ENCODE results near the gene SSR1. TPM values are rescaled to one million over a fixed set of nuclear protein-coding genes. Genes with fewer than 3 reads are reported as not detected.

SSR1 gene
- total RNA-seq, 2 experiments from 2014 or later = 49.6 to 55.1 TPM

GRCh38 chr6:7332090-7332745, 19.2 kb upstream of the SSR1 start:
- H3K9me3 Mint-ChIP-seq = no peaks in the 10 kb centered on the region
- no peak for ATAC-seq (ENCODE audit: poor library complexity)
- TF ChIP-seq CTCF (IDR thresholded peaks at IDR 0.05) = no peak
- H3K27me3 ChIP-seq (ENCODE audit: control insufficient read depth in 1 of 2, insufficient read depth in 2 of 2, low read length in 2 of 2) = no peaks in the 10 kb centered on the region
- H3K27ac Mint-ChIP-seq = no peak overlapping the region
- no peaks in the 10 kb centered on the region for H3K4me1 Mint-ChIP-seq (ENCODE audit: low read depth)
- H3K4me1 ChIP-seq (ENCODE audit: insufficient read depth, low read length) = no peaks in the 10 kb centered on the region
- no peaks in the 10 kb centered on the region for H3K36me3 Mint-ChIP-seq (ENCODE audit: low read depth)
- peaks cover 14% of the 10 kb centered on the region for H3K27me3 Mint-ChIP-seq
- POLR2A ChIA-PET = interaction anchor here (0.7 kb wide), 1 partner anchor 9 kb away, joined by 3 read pairs; no protein-coding TSS in a partner anchor
- H3K36me3 ChIP-seq (ENCODE audit: insufficient read depth, low read length) = no peaks in the 10 kb centered on the region
- H3K9me3 ChIP-seq (ENCODE audit: control insufficient read depth in 1 of 2, insufficient read depth in 1 of 2, low read length in 2 of 2) = no peaks in the 10 kb centered on the region
- H3K4me3 Mint-ChIP-seq = no peak overlapping the region
- no peak overlapping the region for H3K27ac ChIP-seq (ENCODE audit: low read depth in 1 of 2, low read length in 2 of 2)
- peak in 2 of 14 experiments; percentile 11 to 22 for DNase-seq
- CTCF ChIA-PET = interaction anchor here (0.6 kb wide), 1 partner anchor 266 kb away, joined by 3 read pairs; no protein-coding TSS in a partner anchor
- intact Hi-C loops (cut with DNase I, micrococcal nuclease) = no loop called here
- H3K4me3 ChIP-seq (ENCODE audit: low read length) = no peak overlapping the region

GRCh38 chr6:7331452-7331851, 18.5 kb upstream of the SSR1 start:
- Histone ChIP-seq H3K4me1 (ENCODE audit: insufficient read depth, low read length) (no peaks in the 10 kb centered on the region), H3K9me3 (ENCODE audit: control insufficient read depth in 1 of 2, insufficient read depth in 1 of 2, low read length in 2 of 2) (no peaks in the 10 kb centered on the region), H3K27me3 (ENCODE audit: control insufficient read depth in 1 of 2, insufficient read depth in 2 of 2, low read length in 2 of 2) (no peaks in the 10 kb centered on the region), H3K4me3 (ENCODE audit: low read length) (no peak overlapping the region), H3K27ac (ENCODE audit: low read depth in 1 of 2, low read length in 2 of 2) (no peak overlapping the region), H3K36me3 (ENCODE audit: insufficient read depth, low read length) (no peaks in the 10 kb centered on the region)
- H3K4me3 Mint-ChIP-seq = no peak overlapping the region
- peaks cover 14% of the 10 kb centered on the region for H3K27me3 Mint-ChIP-seq
- TF ChIP-seq CTCF (IDR thresholded peaks at IDR 0.05) = no peak
- CTCF ChIA-PET = no interaction called here
- POLR2A ChIA-PET = interaction anchor here (0.7 kb wide), 1 partner anchor 10 kb away, joined by 3 read pairs; no protein-coding TSS in a partner anchor
- H3K4me1 Mint-ChIP-seq (ENCODE audit: low read depth) = no peaks in the 10 kb centered on the region
- ATAC-seq (ENCODE audit: poor library complexity) (no peak), DNase-seq (no peak)
- intact Hi-C loops (cut with DNase I, micrococcal nuclease) = no loop called here
- no peaks in the 10 kb centered on the region for H3K9me3 Mint-ChIP-seq
- no peak overlapping the region for H3K27ac Mint-ChIP-seq
- no peaks in the 10 kb centered on the region for H3K36me3 Mint-ChIP-seq (ENCODE audit: low read depth)

DNA sequence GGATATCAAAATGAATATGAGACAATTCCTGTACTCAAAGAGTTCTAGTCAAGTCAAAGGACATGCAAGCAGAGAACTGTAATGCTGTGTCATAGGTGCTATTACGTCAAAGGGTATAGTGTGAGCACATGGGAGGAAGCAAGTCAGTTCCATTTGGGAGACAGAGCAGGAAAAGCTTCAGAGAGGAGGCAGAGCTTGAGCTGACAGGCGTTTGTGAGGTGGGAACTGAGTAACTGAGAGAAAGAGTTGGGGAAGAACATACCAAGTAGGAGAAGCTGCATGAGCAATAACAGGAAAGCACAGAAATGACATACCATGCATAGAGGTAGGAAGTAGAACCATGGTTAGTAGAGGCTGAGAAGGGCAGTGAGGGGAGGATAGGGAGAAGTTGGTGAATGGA, 15.2 kb upstream of the SSR1 start:
- TF ChIP-seq CTCF (IDR thresholded peaks at IDR 0.05) = no peak
- DNase-seq = peak in 2 of 14 experiments; percentile 21 to 23
- Mint-ChIP-seq H3K36me3 (ENCODE audit: low read depth) (no peaks in the 10 kb centered on the region), H3K9me3 (no peaks in the 10 kb centered on the region), H3K27me3 (peaks cover 28% of the 10 kb centered on the region), H3K4me3 (no peak overlapping the region), H3K27ac (no peak overlapping the region), H3K4me1 (ENCODE audit: low read depth) (no peaks in the 10 kb centered on the region)
- H3K9me3 ChIP-seq (ENCODE audit: control insufficient read depth in 1 of 2, insufficient read depth in 1 of 2, low read length in 2 of 2) = no peaks in the 10 kb centered on the region
- no peaks in the 10 kb centered on the region for H3K27me3 ChIP-seq (ENCODE audit: control insufficient read depth in 1 of 2, insufficient read depth in 2 of 2, low read length in 2 of 2)
- ChIA-PET CTCF (no interaction called here), POLR2A (no interaction called here)
- H3K36me3 ChIP-seq (ENCODE audit: insufficient read depth, low read length) = no peaks in the 10 kb centered on the region
- H3K4me1 ChIP-seq (ENCODE audit: insufficient read depth, low read length) = no peaks in the 10 kb centered on the region
- H3K27ac ChIP-seq (ENCODE audit: low read depth in 1 of 2, low read length in 2 of 2) = no peak overlapping the region
- no peak overlapping the region for H3K4me3 ChIP-seq (ENCODE audit: low read length)
- ATAC-seq (ENCODE audit: poor library complexity) = no peak
- intact Hi-C loops (cut with DNase I, micrococcal nuclease) = no loop called here

Data from CD4-positive, alpha-beta T cell (primary cell).